ENCODE data around the gene TEX9.
A peak's percentile ranks its signal among the peaks of the same experiment; 100 is the strongest.
"Not testable (repeated sequence)": the region's sequence is repeated elsewhere in the genome, so short reads cannot be mapped to it uniquely, and the experiment has no call there.

The TEX9 gene

GRCh38 chr15:56365075-56365711 lies at the start of gene TEX9:
Gene TEX9 (plus strand): TSS chr15:56365426. CDS start chr15:56365451, 25 bp downstream.
- DNase-seq (ENCODE audit: low read depth): peak; percentile 80

GRCh38 chr15:56316561-56316960 lies 48.7 kb upstream of the TEX9 start:
- DNase-seq (ENCODE audit: low read depth): not testable (repeated sequence)

GRCh38 chr15:56320316-56320715 lies 44.9 kb upstream of the TEX9 start:
- DNase-seq (ENCODE audit: low read depth): no peak

GRCh38 chr15:56320861-56321260 lies 44.4 kb upstream of the TEX9 start:
- DNase-seq (ENCODE audit: low read depth): no peak

- no peak for DNase-seq (ENCODE audit: low read depth)
Measured at GRCh38 chr15:56322444-56322843, 42.8 kb upstream of the TEX9 start.

- DNase-seq (ENCODE audit: low read depth): no peak
Measured at GRCh38 chr15:56323435-56323834, 41.8 kb upstream of the TEX9 start.

GRCh38 chr15:56325186-56325585 lies 40.0 kb upstream of the TEX9 start:
- peak; percentile 46 for DNase-seq (ENCODE audit: low read depth)

- no peak for DNase-seq (ENCODE audit: low read depth)
Measured at GRCh38 chr15:56327721-56328502, 37.3 kb upstream of the TEX9 start.

GRCh38 chr15:56337084-56337725 lies 28.0 kb upstream of the TEX9 start:
- no peak for DNase-seq (ENCODE audit: low read depth)

- DNase-seq (ENCODE audit: low read depth): no peak
Measured at GRCh38 chr15:56339594-56339993, 25.6 kb upstream of the TEX9 start.

GRCh38 chr15:56341201-56341600 lies 24.0 kb upstream of the TEX9 start:
- DNase-seq (ENCODE audit: low read depth): no peak

- DNase-seq (ENCODE audit: low read depth): peak; percentile 56
Measured at GRCh38 chr15:56342653-56343052, 22.6 kb upstream of the TEX9 start.

GRCh38 chr15:56343879-56344278 lies 21.3 kb upstream of the TEX9 start:
- DNase-seq (ENCODE audit: low read depth): no peak

GRCh38 chr15:56344336-56344735 lies 20.9 kb upstream of the TEX9 start:
- DNase-seq (ENCODE audit: low read depth): no peak

GRCh38 chr15:56346414-56346813 lies 18.8 kb upstream of the TEX9 start:
- no peak for DNase-seq (ENCODE audit: low read depth)

GRCh38 chr15:56349554-56349953 lies 15.7 kb upstream of the TEX9 start:
- DNase-seq (ENCODE audit: low read depth): no peak

GRCh38 chr15:56351353-56351752 lies 13.9 kb upstream of the TEX9 start:
- no peak for DNase-seq (ENCODE audit: low read depth)

- DNase-seq (ENCODE audit: low read depth): no peak
Measured at GRCh38 chr15:56351957-56352506, 13.2 kb upstream of the TEX9 start.

GRCh38 chr15:56353119-56353518 lies 12.1 kb upstream of the TEX9 start:
- DNase-seq (ENCODE audit: low read depth): peak; percentile 6

GRCh38 chr15:56353740-56354139 lies 11.5 kb upstream of the TEX9 start:
- peak; percentile 5 for DNase-seq (ENCODE audit: low read depth)

GRCh38 chr15:56356616-56357015 lies 8.6 kb upstream of the TEX9 start:
- DNase-seq (ENCODE audit: low read depth): peak; percentile 21

- DNase-seq (ENCODE audit: low read depth): no peak
Measured at GRCh38 chr15:56358604-56359003, 6.6 kb upstream of the TEX9 start.

- DNase-seq (ENCODE audit: low read depth): no peak
Measured at GRCh38 chr15:56361987-56362386, 3.2 kb upstream of the TEX9 start.
